ENCODE data around the gene NAV2. TPM values are rescaled to one million over a fixed set of nuclear protein-coding genes. Genes with fewer than 3 reads are reported as not detected.

Gene NAV2
- polyA plus RNA-seq, 3 donors = not detected

GRCh38 chr11:19845626-19846025 lies 133.0 kb downstream of the NAV2 start:
- Mint-ChIP-seq H3K4me1 (no peaks in the 10 kb centered on the region), H3K4me3 (no peak overlapping the region), H3K27me3 (ENCODE audit: low read depth in 3 of 3) (no peaks in the 10 kb centered on the region), H3K36me3 (no peaks in the 10 kb centered on the region), H3K27ac (no peak overlapping the region), H3K9me3 (no peaks in the 10 kb centered on the region)
- DNase-seq = no peak
- H3K9ac ChIP-seq (ENCODE audit: insufficient read depth, low read length, poor library complexity, severe bottlenecking) = no peak overlapping the region
- intact Hi-C loops (cut with micrococcal nuclease) = no loop called here
- no peaks in the 10 kb centered on the region for H3K27me3 ChIP-seq (ENCODE audit: control insufficient read depth in 2 of 2, insufficient read depth in 2 of 2, low read length in 2 of 2)
- no peak overlapping the region for H2AFZ ChIP-seq (ENCODE audit: insufficient read depth, low read depth, low read length, poor library complexity, severe bottlenecking)
- no peak overlapping the region for H3K4me2 ChIP-seq (replicated peaks; ENCODE audit: extremely low read depth, low read length, poor library complexity, severe bottlenecking)
- TF ChIP-seq, protein P1, sequence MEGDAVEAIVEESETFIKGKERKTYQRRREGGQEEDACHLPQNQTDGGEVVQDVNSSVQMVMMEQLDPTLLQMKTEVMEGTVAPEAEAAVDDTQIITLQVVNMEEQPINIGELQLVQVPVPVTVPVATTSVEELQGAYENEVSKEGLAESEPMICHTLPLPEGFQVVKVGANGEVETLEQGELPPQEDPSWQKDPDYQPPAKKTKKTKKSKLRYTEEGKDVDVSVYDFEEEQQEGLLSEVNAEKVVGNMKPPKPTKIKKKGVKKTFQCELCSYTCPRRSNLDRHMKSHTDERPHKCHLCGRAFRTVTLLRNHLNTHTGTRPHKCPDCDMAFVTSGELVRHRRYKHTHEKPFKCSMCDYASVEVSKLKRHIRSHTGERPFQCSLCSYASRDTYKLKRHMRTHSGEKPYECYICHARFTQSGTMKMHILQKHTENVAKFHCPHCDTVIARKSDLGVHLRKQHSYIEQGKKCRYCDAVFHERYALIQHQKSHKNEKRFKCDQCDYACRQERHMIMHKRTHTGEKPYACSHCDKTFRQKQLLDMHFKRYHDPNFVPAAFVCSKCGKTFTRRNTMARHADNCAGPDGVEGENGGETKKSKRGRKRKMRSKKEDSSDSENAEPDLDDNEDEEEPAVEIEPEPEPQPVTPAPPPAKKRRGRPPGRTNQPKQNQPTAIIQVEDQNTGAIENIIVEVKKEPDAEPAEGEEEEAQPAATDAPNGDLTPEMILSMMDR (IDR thresholded peaks at IDR 0.05) = no peak
- no peaks in the 10 kb centered on the region for H3K79me2 ChIP-seq (ENCODE audit: insufficient read depth, low read length)
- H3K27ac ChIP-seq (ENCODE audit: low read depth in 1 of 2, low read length in 2 of 2) = no peak overlapping the region
- no peaks in the 10 kb centered on the region for H3K9me3 ChIP-seq (replicated peaks in 1 of 2; ENCODE audit: control insufficient read depth in 1 of 2, insufficient read depth in 1 of 2, low read length in 2 of 2)
- H3K4me1 ChIP-seq (ENCODE audit: control insufficient read depth in 1 of 2, insufficient read depth in 2 of 2, low read length in 2 of 2) = no peaks in the 10 kb centered on the region
- no peak overlapping the region for H3K4me3 ChIP-seq (replicated peaks in 1 of 3; ENCODE audit: low read depth in 2 of 3, low read length in 3 of 3)
- H3K36me3 ChIP-seq (replicated peaks in 1 of 2; ENCODE audit: control insufficient read depth in 1 of 2, insufficient read depth in 2 of 2, low read length in 2 of 2) = no peaks in the 10 kb centered on the region
- H4K20me1 ChIP-seq (ENCODE audit: insufficient read depth, low read length) = no peaks in the 10 kb centered on the region

DNA sequence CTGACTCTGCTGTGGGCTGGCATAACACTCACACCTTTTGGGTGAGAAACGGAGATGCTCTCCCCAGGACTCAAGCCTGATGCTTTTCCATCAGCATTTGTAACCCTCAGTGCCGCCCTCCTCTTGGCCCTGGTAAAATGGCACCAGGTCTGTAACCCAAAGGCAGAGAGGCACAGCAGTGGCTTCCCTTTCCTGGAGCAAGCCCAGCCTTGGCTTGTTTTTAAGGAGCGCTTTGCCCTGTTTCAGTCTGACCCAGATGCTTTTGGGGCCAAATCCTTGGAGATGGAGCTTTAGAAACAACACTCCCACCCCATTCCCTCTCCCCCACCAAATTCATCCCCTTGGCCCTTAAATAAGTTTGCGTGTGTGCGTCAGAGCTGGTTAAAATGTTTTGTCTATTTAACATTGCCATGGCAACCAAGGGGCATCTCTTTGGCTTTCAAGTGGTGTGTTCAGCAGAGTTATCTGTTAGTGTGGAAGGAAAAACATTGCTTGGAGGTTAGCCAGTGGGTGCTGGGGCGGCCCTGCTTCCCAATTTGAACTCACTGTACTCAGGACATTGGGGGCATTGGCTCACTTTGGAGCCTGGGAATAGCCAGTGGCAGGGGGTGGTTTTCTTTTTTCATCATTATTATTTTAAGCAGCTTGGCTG lies 134.1 kb downstream of the NAV2 start:
- Histone ChIP-seq H3K27me3 (ENCODE audit: control insufficient read depth in 2 of 2, insufficient read depth in 2 of 2, low read length in 2 of 2) (no peaks in the 10 kb centered on the region), H3K9me3 (replicated peaks in 1 of 2; ENCODE audit: control insufficient read depth in 1 of 2, insufficient read depth in 1 of 2, low read length in 2 of 2) (no peaks in the 10 kb centered on the region), H4K20me1 (ENCODE audit: insufficient read depth, low read length) (no peaks in the 10 kb centered on the region), H3K4me3 (replicated peaks in 1 of 3; ENCODE audit: low read depth in 2 of 3, low read length in 3 of 3) (no peak overlapping the region), H3K36me3 (replicated peaks in 1 of 2; ENCODE audit: control insufficient read depth in 1 of 2, insufficient read depth in 2 of 2, low read length in 2 of 2) (no peaks in the 10 kb centered on the region), H3K27ac (ENCODE audit: low read depth in 1 of 2, low read length in 2 of 2) (no peak overlapping the region), H3K4me1 (ENCODE audit: control insufficient read depth in 1 of 2, insufficient read depth in 2 of 2, low read length in 2 of 2) (no peaks in the 10 kb centered on the region), H3K9ac (ENCODE audit: insufficient read depth, low read length, poor library complexity, severe bottlenecking) (no peak overlapping the region), H3K4me2 (replicated peaks; ENCODE audit: extremely low read depth, low read length, poor library complexity, severe bottlenecking) (no peak overlapping the region), H2AFZ (ENCODE audit: insufficient read depth, low read depth, low read length, poor library complexity, severe bottlenecking) (no peak overlapping the region), H3K79me2 (ENCODE audit: insufficient read depth, low read length) (no peaks in the 10 kb centered on the region)
- 84% methylated on average over 2 of the region's 6 CpGs for WGBS (ENCODE audit: insufficient coverage)
- no peaks in the 10 kb centered on the region for H3K27me3 Mint-ChIP-seq (ENCODE audit: low read depth in 3 of 3)
- H3K4me3 Mint-ChIP-seq = no peak overlapping the region
- H3K4me1 Mint-ChIP-seq = no peaks in the 10 kb centered on the region
- TF ChIP-seq, protein P1 (IDR thresholded peaks at IDR 0.05) = no peak
- H3K9me3 Mint-ChIP-seq = peaks cover 0 to 2% (median 0%) of the 10 kb centered on the region in 7 donors
- intact Hi-C loops (cut with micrococcal nuclease) = no loop called here
- no peak for DNase-seq
- H3K27ac Mint-ChIP-seq = no peak overlapping the region
- H3K36me3 Mint-ChIP-seq = no peaks in the 10 kb centered on the region

Data from CD14-positive monocyte (primary cell).